Stimulated activated CD8-positive, alpha-beta memory T cell treated with anti-CD3 and anti-CD28 coated beads, Interleukin-12 subunit alpha, Interleukin-12 subunit beta, amount 100 ng/mL, for 24 hours (primary cell): ENCODE results near the gene STRN3.

Experiments used
- DNase-seq: peaks from one replicate; pipeline ENCODE4 v3.0.0-alpha.2; 2020; ENCODE audit errors: extremely low read depth

STRN3 gene

DNA sequence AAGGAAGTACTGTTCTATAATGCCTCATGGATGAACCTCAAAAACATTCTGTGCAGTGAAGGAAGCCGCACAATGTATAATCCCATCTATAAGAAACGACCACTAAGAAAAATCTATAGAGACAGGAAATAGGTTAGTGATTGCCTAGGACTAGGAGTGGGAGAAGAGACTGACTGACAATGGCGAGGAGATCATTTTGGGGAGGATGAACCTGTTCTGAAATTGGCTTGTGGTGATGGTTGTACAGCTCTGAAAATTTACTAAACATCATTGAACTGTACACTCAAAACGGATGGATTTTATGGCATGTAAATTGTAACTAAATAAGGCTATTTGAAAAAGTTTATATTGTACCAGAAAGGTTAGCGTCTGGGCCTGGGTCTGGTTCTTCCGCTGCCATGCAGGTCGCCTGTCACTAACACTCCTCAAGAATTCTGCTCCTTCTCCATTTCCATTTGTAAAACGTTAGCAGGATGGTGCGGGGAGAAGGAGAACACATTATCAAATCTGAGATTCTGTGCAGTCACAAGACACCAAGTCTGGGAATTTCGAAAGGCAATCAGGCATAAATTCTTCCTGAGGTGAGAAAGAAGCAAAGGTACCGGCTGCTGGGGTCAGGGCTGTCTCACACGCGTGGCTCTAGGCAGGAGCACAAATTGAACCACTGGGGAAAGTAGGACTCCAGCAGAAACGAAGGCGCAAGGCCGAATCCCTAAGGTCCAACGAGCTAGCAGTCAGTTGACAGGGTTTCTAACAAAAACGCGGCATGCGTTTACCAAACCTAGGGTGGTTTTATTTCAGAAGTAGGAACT, 152.7 kb downstream of the STRN3 start:
- DNase-seq, result no peak

DNA sequence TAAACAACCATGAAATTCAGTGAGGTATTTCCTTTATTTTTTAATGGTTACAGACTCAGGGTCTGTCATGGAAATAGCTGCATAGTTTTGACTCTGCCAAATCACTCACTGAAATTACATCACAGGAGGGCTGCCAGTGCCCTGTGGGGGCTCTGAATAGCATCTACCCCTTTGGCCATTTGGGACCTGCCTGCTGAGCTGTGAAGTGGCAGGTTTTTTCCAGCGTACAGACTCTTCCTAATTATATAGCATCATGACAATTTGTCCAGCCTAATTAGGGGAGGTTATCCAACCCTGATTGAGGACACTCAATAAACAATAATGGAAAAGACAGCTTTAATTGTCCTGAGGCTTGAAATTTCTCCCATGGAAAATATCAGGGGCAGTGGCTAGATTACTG, 153.6 kb downstream of the STRN3 start:
- no peak for DNase-seq

DNA sequence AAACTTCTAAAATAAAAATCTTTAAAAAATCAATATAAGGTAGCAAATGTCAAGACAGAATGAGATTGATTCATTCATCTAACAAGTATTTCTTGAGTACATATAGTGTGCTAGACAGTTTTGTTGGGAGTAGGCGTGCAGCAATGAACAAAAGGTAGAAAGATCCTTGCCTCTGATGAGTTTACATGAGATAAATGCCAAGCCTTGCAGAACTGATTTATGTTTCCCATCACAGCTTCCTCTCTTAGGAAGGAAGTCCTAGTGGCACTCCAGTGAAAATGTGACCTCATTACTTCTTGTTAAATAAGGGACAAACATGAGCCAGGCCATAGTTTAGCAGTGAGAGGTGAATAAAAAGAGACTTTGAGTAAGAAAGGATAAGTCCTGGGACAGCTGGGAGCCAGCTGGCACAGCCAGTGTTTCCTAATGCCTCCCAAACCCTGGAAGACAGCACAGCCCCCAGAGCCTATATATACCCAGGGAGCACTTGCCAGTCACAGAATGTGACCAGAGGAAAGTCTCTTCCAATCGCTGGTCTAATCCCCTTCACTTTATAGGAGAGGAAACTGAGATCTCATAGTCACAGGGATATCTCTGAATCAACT, 156.5 kb downstream of the STRN3 start:
- DNase-seq, result no peak

DNA sequence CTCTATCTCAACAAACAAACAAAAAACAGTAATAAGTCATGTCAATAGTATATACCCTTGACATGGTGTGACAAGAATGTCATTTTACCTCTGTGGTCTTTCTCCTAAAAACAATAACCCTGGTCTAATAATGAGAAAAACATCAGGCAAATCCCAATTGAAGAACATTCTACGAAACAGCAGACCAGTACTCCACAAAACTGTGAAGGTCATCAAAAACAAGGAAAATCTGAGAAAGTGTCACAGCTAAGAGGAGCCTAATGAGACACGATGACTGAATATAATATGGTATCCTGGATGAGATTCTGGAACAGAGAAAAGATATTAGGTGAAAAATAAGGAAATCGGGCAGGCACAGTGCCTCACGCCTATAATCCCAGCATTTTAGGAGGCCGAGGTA, 157.4 kb downstream of the STRN3 start:
- no peak for DNase-seq

DNA sequence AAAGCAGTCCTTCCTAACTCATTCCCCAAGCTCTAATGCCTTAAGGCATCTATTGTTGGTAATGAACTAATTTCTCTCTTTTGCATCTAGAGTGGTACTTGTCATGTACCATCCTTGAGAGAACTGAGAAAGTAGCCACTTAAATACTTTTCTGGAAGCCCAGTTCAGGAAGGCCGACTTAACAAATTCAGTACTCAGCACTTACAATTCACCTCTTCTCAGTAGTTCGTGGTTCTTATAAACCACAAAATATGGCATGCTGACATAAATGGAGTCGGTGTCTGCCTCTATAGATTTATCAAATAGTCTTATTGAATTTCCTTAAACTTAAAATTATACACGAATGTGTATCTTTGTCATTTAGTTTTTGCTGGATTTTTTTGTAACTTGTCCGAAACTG, 161.2 kb downstream of the STRN3 start:
- no peak for DNase-seq

DNA sequence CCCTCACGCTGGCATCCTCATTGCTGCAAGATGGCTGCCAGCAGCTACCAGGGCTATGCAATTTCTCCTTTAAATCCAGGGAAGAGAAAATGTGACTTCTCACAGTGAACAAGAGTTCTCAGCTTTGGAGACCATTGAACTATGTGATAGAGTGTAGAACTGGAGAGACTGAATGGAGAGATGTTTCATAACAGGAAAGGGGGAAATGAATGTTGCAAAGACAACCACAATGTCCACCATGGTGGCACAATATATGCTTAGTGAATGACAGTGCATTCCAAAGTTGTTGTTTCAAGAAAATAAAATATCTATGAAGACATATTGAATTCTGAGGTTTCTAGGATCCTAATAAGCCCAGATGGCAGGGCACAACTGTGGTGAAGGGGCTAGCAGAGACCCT, 165.0 kb downstream of the STRN3 start:
- DNase-seq, result no peak

DNA sequence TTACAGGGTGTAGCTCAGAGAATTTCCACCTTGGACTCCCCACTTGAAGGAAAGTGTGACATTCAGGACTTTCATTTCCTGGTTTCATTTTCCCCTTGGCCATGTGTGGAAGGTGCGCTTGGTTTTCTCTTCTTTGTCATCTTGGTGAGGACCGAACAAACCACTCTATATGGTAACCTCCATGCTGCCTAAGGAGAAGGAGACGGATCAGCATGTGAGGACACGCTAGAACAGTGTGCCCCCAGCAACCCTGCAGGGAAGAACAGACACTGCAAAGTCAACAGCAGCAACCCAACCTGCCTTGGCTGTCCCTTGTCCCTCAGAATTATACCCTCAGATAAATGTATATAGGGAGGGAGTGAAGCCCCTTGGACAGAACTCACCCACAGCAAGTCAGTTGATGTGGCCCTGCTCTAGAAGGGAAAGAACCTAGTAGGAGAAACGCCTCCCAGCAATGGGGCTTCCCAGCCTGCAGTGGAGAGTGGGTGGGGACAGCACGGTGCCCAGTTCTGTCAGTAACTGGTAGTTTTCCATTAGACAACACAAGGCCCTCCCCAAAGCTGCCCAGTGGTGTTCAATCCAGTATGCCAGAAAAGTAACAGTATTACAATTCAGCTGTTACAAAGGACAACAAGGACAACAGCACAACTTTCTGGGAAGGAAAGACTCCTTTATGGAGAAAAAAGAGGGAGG, 170.7 kb downstream of the STRN3 start:
- no peak for DNase-seq

DNA sequence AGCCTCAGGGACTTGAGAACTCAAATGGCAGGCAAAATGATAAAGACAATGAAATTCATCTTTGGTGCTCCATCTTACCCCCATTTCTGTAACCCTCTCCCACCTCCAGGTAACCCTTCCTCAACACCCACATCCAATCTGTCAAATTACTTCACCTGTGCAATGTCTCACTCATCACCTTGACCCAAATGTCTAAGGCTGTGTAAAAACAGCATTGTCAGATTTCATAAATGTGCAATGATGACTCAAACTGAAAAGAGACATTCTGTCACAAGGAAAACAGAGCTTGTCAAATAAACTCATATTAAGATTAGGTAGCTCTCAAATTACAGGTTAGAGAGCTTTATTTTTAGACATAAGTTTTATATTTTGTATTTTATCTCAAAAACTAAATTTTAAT, 171.7 kb downstream of the STRN3 start:
- no peak for DNase-seq

DNA sequence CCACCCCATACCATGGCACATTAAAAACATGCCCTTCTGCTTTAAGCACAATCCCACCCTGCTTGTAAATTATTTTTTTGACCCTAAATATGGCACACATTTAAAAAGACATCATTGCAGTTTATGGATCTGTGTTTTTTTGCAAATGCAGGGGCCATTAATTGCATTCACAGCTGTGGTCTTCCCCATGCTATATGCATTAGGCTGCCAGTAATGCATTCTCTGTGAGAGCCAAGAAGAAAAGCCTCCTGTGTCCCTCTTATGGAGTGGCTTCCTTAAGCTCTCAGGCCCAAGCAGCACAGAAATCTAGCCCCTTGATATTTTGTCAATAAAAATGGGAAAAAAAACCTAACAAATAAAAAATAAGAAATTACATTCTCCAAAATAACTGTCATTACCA, 172.2 kb downstream of the STRN3 start:
- no peak for DNase-seq

DNA sequence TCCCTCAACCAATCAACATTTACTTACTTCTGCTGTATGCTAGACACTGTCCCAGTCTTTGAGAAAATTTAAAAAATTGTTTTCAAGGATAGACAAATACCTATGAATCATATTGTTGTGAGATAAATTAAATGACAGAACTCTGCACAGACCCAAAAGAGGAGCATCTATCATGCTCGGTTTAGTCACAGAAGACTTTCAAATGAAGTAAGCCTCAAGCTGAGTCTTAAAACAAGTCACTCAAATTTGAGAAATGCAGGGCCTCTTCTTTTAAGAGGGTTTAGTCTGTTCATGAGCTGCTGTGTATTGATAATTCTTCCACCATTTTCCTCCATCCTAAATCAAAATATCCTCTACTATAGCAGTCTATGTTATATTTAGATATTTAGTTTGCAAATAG, 176.2 kb downstream of the STRN3 start:
- no peak for DNase-seq

DNA sequence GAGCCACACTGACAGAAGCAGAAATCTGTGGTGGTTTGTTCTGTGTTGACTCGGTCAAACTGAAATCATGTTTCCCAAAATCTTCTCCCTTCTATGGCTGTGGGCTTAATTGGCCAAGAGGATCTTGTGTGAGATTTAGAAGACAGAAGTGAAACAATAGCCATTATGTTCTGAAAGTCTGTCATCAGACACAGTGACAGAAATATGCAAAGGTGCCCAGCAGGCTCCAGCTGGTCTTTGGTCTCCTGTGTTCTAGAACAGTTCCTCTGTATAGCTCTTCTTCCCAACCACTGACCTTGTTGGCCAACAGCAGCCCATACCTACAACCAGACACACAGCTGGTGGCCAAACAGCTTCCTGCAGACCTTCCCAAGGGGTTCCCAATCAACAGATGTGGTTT, 176.8 kb downstream of the STRN3 start:
- no peak for DNase-seq

DNA sequence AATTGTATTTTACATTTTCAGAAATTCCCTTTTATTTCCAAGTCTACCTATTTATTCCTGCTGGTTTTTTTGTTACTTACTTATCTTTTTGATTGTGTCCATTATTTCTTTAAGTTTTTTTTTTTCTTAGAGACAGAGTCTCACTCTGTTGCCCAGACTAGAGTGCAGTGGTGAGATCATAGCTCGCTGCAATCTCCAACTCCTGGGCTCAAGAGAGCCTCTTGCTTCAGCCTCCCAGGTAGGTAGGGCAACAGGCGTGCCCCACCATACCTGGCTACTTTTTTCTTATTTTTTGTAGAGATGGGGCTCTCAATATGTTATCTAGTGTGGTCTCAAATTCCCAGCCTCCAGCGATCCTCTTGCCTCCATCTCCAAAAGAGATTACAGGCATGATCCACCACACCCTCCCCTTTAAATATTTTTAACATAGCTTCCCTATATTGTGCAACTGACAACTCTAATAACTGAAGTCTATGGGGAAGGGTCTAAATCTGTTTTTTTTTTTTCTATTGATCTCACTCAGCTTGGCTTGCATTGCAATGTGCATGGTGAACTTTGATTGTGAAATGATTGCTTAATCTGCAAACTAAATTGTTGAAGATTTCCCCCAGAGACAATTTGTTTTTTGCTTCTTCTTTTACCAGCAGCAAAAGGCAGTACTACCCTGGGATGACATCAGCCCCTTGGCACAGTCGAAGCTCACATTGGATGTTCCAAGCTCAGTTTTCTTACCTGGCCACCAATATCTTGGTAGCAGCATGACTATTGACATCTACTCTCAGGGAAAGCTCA, 177.5 kb downstream of the STRN3 start:
- no peak for DNase-seq
